Measurements from ENCODE around the gene BNC2.

DNA sequence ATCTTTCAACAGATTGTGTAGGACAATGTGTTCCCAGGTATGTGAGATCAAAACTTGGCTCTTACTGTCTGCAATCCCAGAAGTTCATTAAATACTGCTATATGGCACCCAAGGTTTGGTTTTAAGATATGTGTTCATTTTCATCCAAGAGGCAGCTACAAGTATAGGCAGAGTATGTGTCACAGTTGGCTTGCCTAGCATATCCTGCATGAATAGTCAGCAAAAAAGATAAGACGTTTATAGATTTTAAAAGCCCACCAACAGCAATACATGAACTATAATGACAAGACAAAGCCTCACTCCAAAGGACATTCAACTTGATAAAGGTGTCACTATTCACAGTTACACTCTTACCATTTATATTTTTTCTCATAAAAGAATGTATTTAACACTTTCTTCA, 99.1 kb downstream of the BNC2 start:
- TF ChIP-seq, protein P1, sequence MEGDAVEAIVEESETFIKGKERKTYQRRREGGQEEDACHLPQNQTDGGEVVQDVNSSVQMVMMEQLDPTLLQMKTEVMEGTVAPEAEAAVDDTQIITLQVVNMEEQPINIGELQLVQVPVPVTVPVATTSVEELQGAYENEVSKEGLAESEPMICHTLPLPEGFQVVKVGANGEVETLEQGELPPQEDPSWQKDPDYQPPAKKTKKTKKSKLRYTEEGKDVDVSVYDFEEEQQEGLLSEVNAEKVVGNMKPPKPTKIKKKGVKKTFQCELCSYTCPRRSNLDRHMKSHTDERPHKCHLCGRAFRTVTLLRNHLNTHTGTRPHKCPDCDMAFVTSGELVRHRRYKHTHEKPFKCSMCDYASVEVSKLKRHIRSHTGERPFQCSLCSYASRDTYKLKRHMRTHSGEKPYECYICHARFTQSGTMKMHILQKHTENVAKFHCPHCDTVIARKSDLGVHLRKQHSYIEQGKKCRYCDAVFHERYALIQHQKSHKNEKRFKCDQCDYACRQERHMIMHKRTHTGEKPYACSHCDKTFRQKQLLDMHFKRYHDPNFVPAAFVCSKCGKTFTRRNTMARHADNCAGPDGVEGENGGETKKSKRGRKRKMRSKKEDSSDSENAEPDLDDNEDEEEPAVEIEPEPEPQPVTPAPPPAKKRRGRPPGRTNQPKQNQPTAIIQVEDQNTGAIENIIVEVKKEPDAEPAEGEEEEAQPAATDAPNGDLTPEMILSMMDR (IDR thresholded peaks at IDR 0.05; ENCODE audit: low read length), result no peak
- TF ChIP-seq EZH2 (IDR thresholded peaks at IDR 0.05; ENCODE audit: borderline replicate concordance, low read length), result no peak
